GM18511 (cell line): ENCODE results near the gene CEP72.

Experiments used
- ATAC-seq: cut with Tn5 transposase; IDR thresholded peaks from one replicate; pipeline ENCODE4 v1.9.1; 2021; ENCODE audit warnings: mild to moderate bottlenecking, moderate library complexity; ENCODE audit not compliant: unreplicated experiment

Gene CEP72

DNA sequence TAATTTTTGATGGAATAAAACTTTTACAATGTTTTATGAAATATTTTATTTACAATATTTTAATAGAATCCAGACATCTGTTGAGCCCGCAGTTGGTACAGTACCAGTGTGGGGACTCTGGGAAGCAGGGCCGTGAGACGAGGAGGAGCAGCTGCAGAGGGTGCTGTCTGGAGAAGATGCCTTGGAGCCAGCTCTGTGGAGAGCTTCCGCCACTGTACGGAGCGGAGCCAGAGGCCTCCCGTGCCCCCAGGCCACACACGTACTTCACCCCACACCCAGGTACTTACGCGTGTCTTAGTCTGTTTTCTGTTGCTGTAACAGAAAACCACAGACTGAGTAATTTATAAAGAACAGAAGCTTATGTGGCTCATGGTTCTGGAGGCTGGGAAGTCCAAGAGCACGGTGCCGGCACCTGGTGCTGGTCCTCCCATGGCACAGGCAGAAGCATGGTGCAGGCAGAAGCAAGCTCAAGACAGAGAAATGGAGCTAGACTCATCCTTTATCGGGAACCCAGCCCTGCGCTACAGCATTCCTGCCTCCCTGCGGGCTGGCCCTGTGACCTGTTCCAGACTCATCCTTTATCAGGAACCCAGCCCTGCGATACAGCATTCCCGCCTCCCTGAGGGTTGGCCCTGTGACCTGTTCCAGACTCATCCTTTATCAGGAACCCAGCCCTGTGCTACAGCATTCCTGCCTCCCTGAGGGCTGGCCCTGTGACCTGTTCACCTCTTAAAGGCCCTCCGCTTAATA lies 23.3 kb downstream of the CEP72 start:
- no peak for ATAC-seq

GRCh38 chr5:636951-637350 lies 24.8 kb downstream of the CEP72 start:
- no peak for ATAC-seq

GRCh38 chr5:637581-638450 lies 25.7 kb downstream of the CEP72 start:
- ATAC-seq = no peak

- ATAC-seq = no peak
These were observed 26.5 kb downstream of the CEP72 start for GRCh38 chr5:638501-639252.

GRCh38 chr5:639253-639530 lies 27.1 kb downstream of the CEP72 start:
- ATAC-seq = no peak

DNA sequence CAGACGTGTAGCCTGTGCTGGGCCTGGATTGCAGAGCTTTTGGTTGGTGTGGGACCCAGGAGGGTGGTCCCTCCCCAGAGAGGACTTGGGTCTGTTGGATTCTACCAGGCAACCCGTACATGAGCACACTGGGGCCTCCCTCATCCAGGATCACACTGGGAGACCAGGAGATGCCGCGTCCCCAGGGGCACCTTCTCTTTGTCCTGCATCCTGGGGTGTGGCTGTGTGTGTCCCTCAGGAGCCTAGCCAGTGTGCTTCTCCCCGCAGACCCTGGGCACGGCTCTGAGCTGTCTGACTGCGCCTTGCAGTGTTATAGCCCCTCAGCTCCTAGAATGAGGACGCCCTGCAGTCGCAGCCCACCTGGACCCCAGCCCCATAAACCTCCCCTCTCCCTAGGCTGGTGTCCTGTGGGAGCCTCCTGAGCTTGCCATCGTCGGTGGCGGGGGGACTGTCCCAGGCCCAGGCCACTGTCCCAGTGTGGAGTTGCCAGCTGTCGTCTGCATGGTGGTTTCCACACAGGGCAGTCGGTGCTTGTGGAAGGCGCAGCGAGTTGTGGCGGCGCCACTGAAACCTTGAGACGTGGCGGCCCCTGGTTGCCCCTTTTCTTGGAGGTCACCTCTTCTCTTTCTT lies 27.6 kb downstream of the CEP72 start:
- ATAC-seq = no peak

DNA sequence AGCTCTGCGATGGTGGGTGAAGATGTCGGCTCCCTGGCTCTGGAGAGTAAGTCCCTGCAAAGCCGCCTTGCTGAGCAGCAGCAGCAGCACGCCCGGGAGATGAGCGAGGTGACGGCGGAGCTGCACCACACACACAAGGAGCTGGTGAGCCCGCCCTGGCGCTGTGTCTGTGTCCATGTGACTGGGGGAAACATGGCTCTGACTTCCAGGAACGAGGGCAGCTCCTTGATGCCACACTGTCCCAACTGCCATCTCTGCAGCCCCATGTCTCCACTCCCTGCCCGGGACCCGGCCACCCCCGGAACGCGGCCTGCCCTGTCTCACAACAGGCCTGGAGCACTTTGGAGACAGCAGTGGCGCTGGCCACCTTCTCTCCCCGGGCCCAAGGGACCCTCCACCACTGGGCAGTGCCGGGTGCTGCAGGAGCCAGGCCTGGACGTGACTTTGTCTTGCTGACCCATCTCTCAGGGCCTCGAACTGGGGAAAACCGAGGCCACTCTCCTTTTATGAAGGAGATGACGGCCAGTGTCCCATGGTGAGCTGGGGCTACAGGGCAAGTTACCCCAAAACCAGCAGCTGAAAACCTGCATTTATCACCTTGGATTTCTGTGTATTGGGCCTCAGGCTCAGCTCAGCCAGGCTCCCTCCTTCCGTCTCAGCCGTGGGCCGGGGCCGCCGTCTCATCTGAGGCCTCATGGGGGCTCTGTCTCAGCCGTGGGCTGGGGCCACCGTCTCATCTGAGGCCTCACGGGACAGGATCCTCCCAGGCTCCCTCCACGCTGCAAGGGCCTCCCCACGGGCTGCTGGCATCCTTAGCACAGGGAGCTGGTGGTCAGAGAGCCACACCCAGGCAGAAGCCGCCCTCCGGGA lies 28.6 kb downstream of the CEP72 start:
- ATAC-seq = no peak

DNA sequence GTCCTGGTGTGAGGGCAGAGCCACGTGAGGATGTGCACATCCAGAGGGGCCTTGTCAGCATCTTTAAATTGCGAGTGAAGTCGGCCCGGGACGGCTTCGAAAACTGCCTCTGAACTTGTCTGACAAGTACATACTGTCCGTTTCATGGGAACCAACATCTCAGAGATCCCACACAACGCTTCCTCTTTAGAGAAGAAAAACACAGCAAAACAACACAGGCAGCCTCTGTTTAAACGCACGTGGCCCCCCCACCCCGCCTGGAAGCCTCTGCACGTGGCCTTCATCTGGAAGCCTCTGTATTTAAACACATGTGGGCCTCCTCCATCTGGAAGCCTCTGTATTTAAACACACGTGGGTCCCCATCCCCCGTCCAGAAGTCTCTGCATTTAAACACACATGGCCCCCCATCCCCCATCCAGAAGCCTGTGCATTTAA lies 29.2 kb downstream of the CEP72 start:
- no peak for ATAC-seq

- no peak for ATAC-seq
These were observed 30.3 kb downstream of the CEP72 start for GRCh38 chr5:642481-642880.

- peak; percentile 46 for ATAC-seq
These were observed 31.2 kb downstream of the CEP72 start for GRCh38 chr5:643351-643801.

GRCh38 chr5:643811-644271 lies 31.7 kb downstream of the CEP72 start:
- peak; percentile 87 for ATAC-seq

DNA sequence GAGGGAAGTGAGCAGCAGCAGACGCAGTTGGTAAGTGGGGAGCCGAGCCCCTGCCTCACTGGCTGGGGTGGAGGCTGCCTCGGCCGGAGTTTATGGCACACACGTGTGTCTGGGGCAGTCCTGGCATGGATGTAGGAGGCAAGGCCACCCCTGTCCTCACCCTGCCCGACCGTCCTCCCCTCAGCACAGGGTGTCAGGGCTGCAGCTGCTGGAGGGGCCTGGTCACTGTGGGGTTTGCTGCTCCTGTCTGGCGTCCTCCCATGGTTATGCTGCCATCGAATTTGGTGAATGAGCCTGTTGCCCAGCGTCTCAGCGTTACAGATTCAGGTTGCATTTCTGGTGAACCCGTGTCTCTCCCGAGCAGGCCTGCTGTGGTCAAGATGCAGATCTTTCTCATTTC lies 32.4 kb downstream of the CEP72 start:
- no peak for ATAC-seq

GRCh38 chr5:644971-645370 lies 32.8 kb downstream of the CEP72 start:
- ATAC-seq = no peak

GRCh38 chr5:645421-645820 lies 33.3 kb downstream of the CEP72 start:
- ATAC-seq = no peak

DNA sequence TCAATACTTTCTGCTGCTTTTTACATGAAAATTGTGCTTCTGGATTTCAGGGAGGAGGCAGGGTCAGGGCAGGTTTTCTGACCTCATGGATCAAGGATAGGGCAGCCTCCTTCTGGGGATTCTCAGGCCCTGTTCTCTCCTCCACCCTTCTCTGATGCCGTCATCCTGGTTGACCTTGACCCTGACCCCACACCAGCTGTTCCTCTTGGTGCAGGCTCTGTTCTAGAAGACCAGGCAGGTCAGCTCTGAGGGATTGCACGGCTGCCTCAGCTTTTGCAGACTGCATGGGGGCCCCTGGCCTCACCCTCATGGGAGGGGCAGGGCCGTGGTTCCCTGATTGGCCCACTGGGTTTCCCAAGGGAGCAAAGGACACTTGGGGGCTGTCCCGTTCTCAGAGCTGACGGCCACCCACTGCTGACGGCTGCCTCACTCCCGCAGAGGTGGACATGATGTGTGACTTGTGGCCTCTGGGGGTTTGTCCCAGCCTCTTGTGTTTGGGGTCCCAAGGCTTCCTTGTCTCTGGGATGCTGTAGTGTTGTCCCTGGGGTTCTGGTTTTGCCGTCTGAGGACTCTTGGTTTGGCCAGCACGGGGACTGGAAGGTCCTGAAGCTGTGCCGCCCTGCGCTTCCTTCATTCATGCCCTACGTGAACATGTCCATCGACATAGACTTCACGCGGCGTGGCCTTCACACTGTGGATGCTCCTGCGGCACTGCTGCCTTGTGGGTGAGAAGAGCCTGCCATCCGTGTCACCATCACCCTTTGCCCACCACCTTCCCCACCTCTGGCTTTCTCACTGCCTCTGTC lies 34.5 kb downstream of the CEP72 start:
- no peak for ATAC-seq

DNA sequence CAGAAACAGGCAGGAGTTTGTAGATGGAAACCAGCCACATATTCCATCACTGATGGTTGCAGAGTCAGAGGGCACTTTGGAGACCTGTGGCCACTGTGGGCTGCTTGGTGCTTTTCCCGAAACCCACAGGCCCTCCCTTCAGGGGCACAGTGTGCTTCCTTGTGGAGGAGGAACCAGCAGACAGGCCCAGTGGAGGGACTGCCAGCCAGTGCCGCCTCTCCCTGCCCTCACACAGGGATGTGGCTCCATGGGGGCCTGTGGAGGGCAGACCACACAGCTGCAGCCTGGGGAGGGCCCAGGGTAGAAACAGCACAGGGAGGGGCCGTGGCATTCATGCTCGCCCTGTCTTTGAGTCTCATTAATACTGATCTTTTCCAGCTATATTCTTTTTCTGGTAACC lies 35.2 kb downstream of the CEP72 start:
- no peak for ATAC-seq

GRCh38 chr5:647727-648126 lies 35.6 kb downstream of the CEP72 start:
- ATAC-seq = no peak

DNA sequence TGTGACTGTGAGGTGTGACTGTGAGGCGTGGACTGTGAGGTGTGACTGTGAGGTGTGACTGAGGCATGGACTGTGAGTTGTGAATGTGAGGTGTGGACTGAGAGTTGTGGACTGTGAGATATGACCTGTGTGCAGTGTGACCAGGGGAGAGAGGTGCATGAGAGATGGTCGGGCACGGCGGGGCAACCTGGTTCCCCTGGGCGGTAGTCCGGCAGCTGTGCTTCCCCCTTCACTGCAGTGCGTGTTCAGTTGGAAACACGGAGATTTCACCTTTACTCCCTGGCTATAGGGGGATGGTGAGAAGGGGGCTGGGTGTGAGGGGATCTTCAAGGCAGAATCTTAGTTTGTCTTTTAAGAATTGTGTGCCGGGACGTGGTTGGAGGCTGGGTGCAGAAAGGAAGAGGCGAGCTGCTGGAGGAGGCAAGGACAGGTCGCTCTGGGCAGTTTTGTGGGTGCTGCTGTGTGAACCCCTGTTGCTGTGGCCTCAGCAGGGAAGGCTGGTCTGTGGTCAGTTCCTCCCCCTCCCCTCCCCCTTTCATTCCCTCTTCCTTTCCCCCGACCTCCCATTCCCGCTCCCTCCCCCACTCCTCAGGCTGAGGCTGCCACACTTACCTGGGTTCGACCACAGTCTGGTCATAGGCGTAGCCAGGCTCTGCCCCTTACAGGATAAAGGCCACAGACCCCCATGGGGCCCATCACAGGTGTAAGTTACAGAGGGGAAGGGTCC lies 39.3 kb downstream of the CEP72 start:
- no peak for ATAC-seq
